Transverse colon (tissue), 4 donors: Measurements from ENCODE around the gene PPP1R13B. TPM values are rescaled to one million over a fixed set of nuclear protein-coding genes. Genes with fewer than 3 reads are reported as not detected.

Experiments
- DNase-seq: peaks from one replicate; pipeline ENCODE4 v3.0.0-alpha.2; 2019
- H3K27ac ChIP-seq, 4 donors: fragments of 200-600 bp; sonication (generic); 2 replicates each; pipeline ENCODE4 v1.5.1; 2016 to 2018; ENCODE audit warnings: inconsistent platforms in 4 of 4
- H3K27me3 ChIP-seq: fragments of 200-600 bp; sonication (generic); 2 replicates; pipeline ENCODE4 v1.5.1; 2017; ENCODE audit warnings: inconsistent platforms
- H3K36me3 ChIP-seq, 4 donors: fragments of 200-600 bp; sonication (generic); 2 replicates each; pipeline ENCODE4 v1.5.1; 2017 to 2019; ENCODE audit warnings: inconsistent platforms in 4 of 4
- H3K4me1 ChIP-seq, 4 donors: fragments of 200-600 bp; sonication (generic); 2 replicates each; pipeline ENCODE4 v1.5.1; 2017 to 2020; ENCODE audit warnings: inconsistent platforms in 4 of 4
- H3K4me3 ChIP-seq, 4 donors: fragments of 200-600 bp; sonication (generic); 1 replicate in 1 of 4; 2 replicates in 3 of 4; pipeline versions ENCODE4 v1.5.1 to v1.6.1; 2017 to 2019; ENCODE audit warnings: inconsistent platforms in 4 of 4
- H3K9me3 ChIP-seq, 2 donors: fragments of 200-600 bp; sonication (generic); 2 replicates each; pipeline ENCODE4 v1.5.1; 2017 to 2019; ENCODE audit warnings: inconsistent platforms in 2 of 2
- CTCF ChIP-seq, 5 experiments: fragments of 200-600 bp in 3 of 5; fragments of 450-650 bp in 2 of 5; sonication (generic) in 3 of 5; IDR thresholded peaks; 1 replicate in 2 of 5; 2 replicates in 3 of 5; pipeline ENCODE4 v1.5.1; 2016 to 2017; ENCODE audit warnings: antibody characterized with exemption in 5 of 5, inconsistent platforms in 3 of 5, mild to moderate bottlenecking in 2 of 5, moderate library complexity in 1 of 5
- EP300 ChIP-seq: sonication (generic); formaldehyde crosslinking; IDR thresholded peaks from one replicate; pipeline ENCODE4 v1.6.1; 2017; ENCODE audit warnings: antibody characterized with exemption, low read depth
- POLR2A ChIP-seq: fragments of 450-650 bp; IDR thresholded peaks from one replicate; pipeline ENCODE4 v1.6.1; 2016; ENCODE audit warnings: antibody characterized with exemption, mild to moderate bottlenecking, moderate library complexity
- POLR2AphosphoS5 ChIP-seq, 3 donors: sonication (generic); formaldehyde crosslinking; IDR thresholded peaks; one replicate each; pipeline ENCODE4 v1.6.1; 2016; ENCODE audit warnings: antibody characterized with exemption in 3 of 3
- WGBS, 2 donors: methylation state at CpG; one replicate each; pipeline ENCODE4 v1.1.5; 2018; ENCODE audit warnings: low coverage in 1 of 2; 5-methylcytosine and 5-hydroxymethylcytosine counted together
- in situ Hi-C, 4 donors: fragments of 200-750 bp; cut with MboI; loops; one replicate each; pipeline versions ENCODE4 v1.15.0 to v1.15.1; 2017; ENCODE audit warnings: low sequenced_read_pairs in 3 of 4, low pct_ligation_motif_present in 1 of 4, low pct_unique_long_range_greater_than_20kb in 1 of 4
- intact Hi-C: fragments of 100-400 bp; cut with DNase I; formaldehyde crosslinking; loops from one replicate; pipeline ENCODE4 v1.15.1; 2023; ENCODE audit warnings: low total_unique reads
- total RNA-seq, 4 donors: library from RNA; depleted of rRNA; stranded (reverse); fragments of >200 nt; gene quantifications; one replicate each; pipeline ENCODE4 v1.1.0, GENCODE V29; 2016

Gene PPP1R13B
- total RNA-seq, 4 donors from 2014 or later = 31.0 to 109 (median 42.0) TPM

- Histone ChIP-seq H3K4me1 (peaks cover 0 to 13% (median 6%) of the 10 kb centered on the region in 4 donors), H3K4me3 (no peak overlapping the region), H3K27ac (no peak overlapping the region), H3K9me3 (no peaks in the 10 kb centered on the region), H3K36me3 (peaks cover 0 to 32% (median 10%) of the 10 kb centered on the region in 4 donors), H3K27me3 (no peaks in the 10 kb centered on the region)
- DNase-seq = no peak
- in situ Hi-C loops = no loop called here
- WGBS, 2 donors = 95% methylated on average over 15 of the region's 15 CpGs; no CpG with 5 or more reads in 1 of the 2 donors
- intact Hi-C loops = no loop called here
- TF ChIP-seq EP300 = no peak
- no peak for TF ChIP-seq CTCF (IDR thresholded peaks at IDR 0.05)
- no peak for TF ChIP-seq POLR2AphosphoS5 (IDR thresholded peaks at IDR 0.05)
- no peak for TF ChIP-seq POLR2A
These were observed 116.8 kb downstream of the PPP1R13B start for GRCh38 chr14:103730490-103731035.

GRCh38 chr14:103729496-103730448 is 117.6 kb downstream of the PPP1R13B start:
- Histone ChIP-seq H3K27me3 (no peaks in the 10 kb centered on the region), H3K27ac (no peak overlapping the region), H3K9me3 (no peaks in the 10 kb centered on the region), H3K4me3 (no peak overlapping the region), H3K36me3 (peaks cover 0 to 32% (median 10%) of the 10 kb centered on the region in 4 donors), H3K4me1 (peaks cover 0 to 10% (median 5%) of the 10 kb centered on the region in 4 donors)
- in situ Hi-C loops (no loop called here), intact Hi-C loops (no loop called here)
- 86 to 88% methylated on average over 9 to 24 of the region's 24 CpGs for WGBS, 2 donors
- TF ChIP-seq POLR2AphosphoS5 (IDR thresholded peaks at IDR 0.05) = no peak
- no peak for DNase-seq

- Histone ChIP-seq H3K4me1 (peaks cover 4 to 21% (median 13%) of the 10 kb centered on the region in 4 donors), H3K36me3 (peaks cover 0 to 23% (median 10%) of the 10 kb centered on the region in 4 donors), H3K27me3 (no peaks in the 10 kb centered on the region), H3K27ac (no peak overlapping the region), H3K4me3 (no peak overlapping the region), H3K9me3 (no peaks in the 10 kb centered on the region)
- WGBS, 2 donors = 89% methylated on average over 7 to 12 of the region's 12 CpGs
- DNase-seq = no peak
- intact Hi-C loops (no loop called here), in situ Hi-C loops (no loop called here)
- no peak for TF ChIP-seq CTCF (IDR thresholded peaks at IDR 0.05)
- TF ChIP-seq POLR2AphosphoS5 (IDR thresholded peaks at IDR 0.05) = no peak
- TF ChIP-seq EP300 = no peak
- TF ChIP-seq POLR2A = no peak
These were observed 118.7 kb downstream of the PPP1R13B start for GRCh38 chr14:103728721-103729120.

- no peak overlapping the region for H3K27ac ChIP-seq
- TF ChIP-seq POLR2A (no peak), POLR2AphosphoS5 (IDR thresholded peaks at IDR 0.05) (no peak), CTCF (IDR thresholded peaks at IDR 0.05) (no peak), EP300 (no peak)
- peaks cover 10 to 27% (median 18%) of the 10 kb centered on the region in 4 donors for H3K4me1 ChIP-seq
- DNase-seq = no peak
- intact Hi-C loops (no loop called here), in situ Hi-C loops (no loop called here)
- no peak overlapping the region for H3K4me3 ChIP-seq
- H3K36me3 ChIP-seq = peaks cover 0 to 20% (median 9%) of the 10 kb centered on the region in 4 donors
- H3K9me3 ChIP-seq = no peaks in the 10 kb centered on the region
- 89% methylated on average over 18 of the region's 19 CpGs; no CpG with 5 or more reads in 1 of the 2 donors for WGBS, 2 donors
- no peaks in the 10 kb centered on the region for H3K27me3 ChIP-seq
These were observed 119.2 kb downstream of the PPP1R13B start for GRCh38 chr14:103728141-103728540.
